HFFc6 (cell line): ENCODE results near the gene PDK1. TPM values are rescaled to one million over a fixed set of nuclear protein-coding genes. Genes with fewer than 3 reads are reported as not detected.

Experiments
- DNase-seq: peaks from one replicate; pipeline ENCODE4 v3.0.0-alpha.2; 2018
- H3K27ac Mint-ChIP-seq: 2 replicates; pipeline ENCODE4 v1.8.0; 2020; ENCODE audit warnings: mild to moderate bottlenecking, mixed read lengths
- H3K27me3 Mint-ChIP-seq: 2 replicates; pipeline ENCODE4 v1.8.0; 2021; ENCODE audit warnings: mild to moderate bottlenecking, moderate library complexity, mixed read lengths; ENCODE audit not compliant: insufficient read depth
- H3K36me3 Mint-ChIP-seq: 2 replicates; pipeline ENCODE4 v1.8.0; 2021; ENCODE audit warnings: low read depth, mixed read lengths
- H3K4me1 Mint-ChIP-seq: 2 replicates; pipeline ENCODE4 v1.8.0; 2020; ENCODE audit warnings: low read depth, mixed read lengths
- H3K4me3 Mint-ChIP-seq: 2 replicates; pipeline ENCODE4 v1.8.0; 2020; ENCODE audit warnings: mild to moderate bottlenecking, moderate library complexity, mixed read lengths
- H3K9me3 Mint-ChIP-seq: 2 replicates; pipeline ENCODE4 v1.8.0; 2020; ENCODE audit warnings: mild to moderate bottlenecking, mixed read lengths
- CTCF ChIP-seq: fragments of 200-600 bp; sonication (generic); IDR thresholded peaks from 2 replicates; pipeline ENCODE4 v1.5.0; 2021; ENCODE audit warnings: antibody characterized with exemption, mild to moderate bottlenecking
- total RNA-seq, 6 experiments: library from RNA; stranded (reverse); fragmentation: NEBNext Ultra II Directional; extraction: Animal tissue kit (Norgen Biotek cat#: 25700); gene quantifications; 2 replicates in 1 of 6; 3 replicates in 5 of 6; pipeline ENCODE4 v1.2.3, GENCODE V29; 2021

PDK1 gene
- total RNA-seq, 6 experiments from 2014 or later = 14.5 to 18.6 (median 17.2) TPM

GRCh38 chr2:172554352-172555271 is 1.3 kb upstream of the PDK1 start:
- Mint-ChIP-seq H3K4me1 (peaks cover 61% of the 10 kb centered on the region), H3K36me3 (no peaks in the 10 kb centered on the region), H3K9me3 (no peaks in the 10 kb centered on the region), H3K27me3 (peaks cover 1% of the 10 kb centered on the region; the same call in 1 of the 2 replicates), H3K4me3 (peak overlapping the region; percentile 92), H3K27ac (peak overlapping the region; percentile 3; the same call in 1 of the 2 replicates)
- TF ChIP-seq CTCF = no peak
- DNase-seq = no peak

- TF ChIP-seq CTCF = no peak
- Mint-ChIP-seq H3K27me3 (peaks cover 1% of the 10 kb centered on the region; the same call in 1 of the 2 replicates), H3K4me3 (peak overlapping the region; percentile 92), H3K27ac (peak overlapping the region; percentile 95), H3K4me1 (peaks cover 61% of the 10 kb centered on the region), H3K9me3 (no peaks in the 10 kb centered on the region), H3K36me3 (no peaks in the 10 kb centered on the region)
- DNase-seq = no peak
These were observed 693 bp upstream of the PDK1 start for GRCh38 chr2:172555272-172555521.

- Mint-ChIP-seq H3K9me3 (no peaks in the 10 kb centered on the region), H3K4me1 (peaks cover 69% of the 10 kb centered on the region), H3K27me3 (peaks cover 1% of the 10 kb centered on the region; the same call in 1 of the 2 replicates), H3K4me3 (peak overlapping the region; percentile 97), H3K36me3 (no peaks in the 10 kb centered on the region), H3K27ac (peak overlapping the region; percentile 87)
- DNase-seq = peak; percentile 63
- TF ChIP-seq CTCF = no peak
These were observed 569 bp downstream of the PDK1 start for GRCh38 chr2:172556284-172557033.

- Mint-ChIP-seq H3K36me3 (no peaks in the 10 kb centered on the region), H3K27me3 (peaks cover 1% of the 10 kb centered on the region; the same call in 1 of the 2 replicates), H3K4me3 (peak overlapping the region; percentile 97; the same call in 1 of the 2 replicates), H3K4me1 (peaks cover 57% of the 10 kb centered on the region), H3K27ac (no peak overlapping the region; the same call in 1 of the 2 replicates), H3K9me3 (no peaks in the 10 kb centered on the region)
- DNase-seq = no peak
- no peak for TF ChIP-seq CTCF
These were observed 2.5 kb downstream of the PDK1 start for GRCh38 chr2:172558372-172558771.

GRCh38 chr2:172560721-172561120 is 4.8 kb downstream of the PDK1 start:
- no peaks in the 10 kb centered on the region for H3K9me3 Mint-ChIP-seq
- H3K4me3 Mint-ChIP-seq = no peak overlapping the region
- no peaks in the 10 kb centered on the region for H3K27me3 Mint-ChIP-seq
- DNase-seq = no peak
- peaks cover 41% of the 10 kb centered on the region for H3K4me1 Mint-ChIP-seq
- H3K36me3 Mint-ChIP-seq = 0 out of 2 replicates have a peak, but pooled peaks cover 4% of the 10 kb centered on the region
- no peak for TF ChIP-seq CTCF
- no peak overlapping the region for H3K27ac Mint-ChIP-seq
